ENCODE results near the gene NTM. TPM values are rescaled to one million over a fixed set of nuclear protein-coding genes. Genes with fewer than 3 reads are reported as not detected.

NTM gene
- total RNA-seq, 1 donor from 2014 or later = 82.7 TPM

- Mint-ChIP-seq H3K9me3 (ENCODE audit: unreplicated experiment) (no peaks in the 10 kb centered on the region), H3K27me3 (ENCODE audit: unreplicated experiment) (no peaks in the 10 kb centered on the region), H3K27ac (ENCODE audit: unreplicated experiment) (no peak overlapping the region), H3K4me3 (ENCODE audit: unreplicated experiment) (no peak overlapping the region), H3K36me3 (ENCODE audit: unreplicated experiment) (no peaks in the 10 kb centered on the region), H3K4me1 (ENCODE audit: unreplicated experiment) (no peaks in the 10 kb centered on the region)
- TF ChIP-seq CTCF (IDR thresholded peaks at IDR 0.05) = no peak
- no peak for DNase-seq (ENCODE audit: extremely low spot score, unreplicated experiment)
Observed at GRCh38 chr11:131425285-131425684, 54.9 kb downstream of the NTM start.

- H3K27me3 Mint-ChIP-seq (ENCODE audit: unreplicated experiment) = no peaks in the 10 kb centered on the region
- no peaks in the 10 kb centered on the region for H3K9me3 Mint-ChIP-seq (ENCODE audit: unreplicated experiment)
- H3K36me3 Mint-ChIP-seq (ENCODE audit: unreplicated experiment) = no peaks in the 10 kb centered on the region
- DNase-seq (ENCODE audit: extremely low spot score, unreplicated experiment) = no peak
- H3K4me3 Mint-ChIP-seq (ENCODE audit: unreplicated experiment) = no peak overlapping the region
- H3K4me1 Mint-ChIP-seq (ENCODE audit: unreplicated experiment) = no peaks in the 10 kb centered on the region
- no peak for TF ChIP-seq CTCF (IDR thresholded peaks at IDR 0.05)
- H3K27ac Mint-ChIP-seq (ENCODE audit: unreplicated experiment) = no peak overlapping the region
Observed at GRCh38 chr11:131428853-131429252, 58.4 kb downstream of the NTM start.

- no peak for DNase-seq (ENCODE audit: extremely low spot score, unreplicated experiment)
- no peaks in the 10 kb centered on the region for H3K36me3 Mint-ChIP-seq (ENCODE audit: unreplicated experiment)
- no peaks in the 10 kb centered on the region for H3K4me1 Mint-ChIP-seq (ENCODE audit: unreplicated experiment)
- no peak for TF ChIP-seq CTCF (IDR thresholded peaks at IDR 0.05)
- H3K4me3 Mint-ChIP-seq (ENCODE audit: unreplicated experiment) = no peak overlapping the region
- no peak overlapping the region for H3K27ac Mint-ChIP-seq (ENCODE audit: unreplicated experiment)
- H3K27me3 Mint-ChIP-seq (ENCODE audit: unreplicated experiment) = no peaks in the 10 kb centered on the region
- H3K9me3 Mint-ChIP-seq (ENCODE audit: unreplicated experiment) = peaks cover 6% of the 10 kb centered on the region
Observed at GRCh38 chr11:131430473-131431208, 60.2 kb downstream of the NTM start.

- peaks cover 8% of the 10 kb centered on the region for H3K9me3 Mint-ChIP-seq (ENCODE audit: unreplicated experiment)
Observed at GRCh38 chr11:131441051-131441810, 70.8 kb downstream of the NTM start.

More at GRCh38 chr11:131441051-131441810, 70.8 kb downstream of the NTM start:
- no peak for TF ChIP-seq CTCF (IDR thresholded peaks at IDR 0.05)
- Mint-ChIP-seq H3K27me3 (ENCODE audit: unreplicated experiment) (no peaks in the 10 kb centered on the region), H3K27ac (ENCODE audit: unreplicated experiment) (no peak overlapping the region), H3K4me3 (ENCODE audit: unreplicated experiment) (no peak overlapping the region), H3K4me1 (ENCODE audit: unreplicated experiment) (no peaks in the 10 kb centered on the region), H3K36me3 (ENCODE audit: unreplicated experiment) (no peaks in the 10 kb centered on the region)
- no peak for DNase-seq (ENCODE audit: extremely low spot score, unreplicated experiment)

Data from osteocyte (in vitro differentiated cells).